GM19043 (cell line): Measurements from ENCODE around the gene TUBGCP2.

Experiments
- ATAC-seq: cut with Tn5 transposase; IDR thresholded peaks from one replicate; pipeline ENCODE4 v1.9.1; 2021; ENCODE audit warnings: low read depth; ENCODE audit not compliant: unreplicated experiment

The TUBGCP2 gene

GRCh38 chr10:133280391-133281059, 28.1 kb downstream of the TUBGCP2 start:
- ATAC-seq, result no peak

GRCh38 chr10:133279326-133280226, 29.1 kb downstream of the TUBGCP2 start:
- ATAC-seq, result no peak

- peak; percentile 52 for ATAC-seq
These were observed 30.0 kb downstream of the TUBGCP2 start for GRCh38 chr10:133278577-133279265.

GRCh38 chr10:133277993-133278576, 30.6 kb downstream of the TUBGCP2 start:
- no peak for ATAC-seq

GRCh38 chr10:133277277-133277992, 31.2 kb downstream of the TUBGCP2 start:
- no peak for ATAC-seq

GRCh38 chr10:133276435-133277201, 32.1 kb downstream of the TUBGCP2 start, which contains the start of gene ADAM8:
TSS of gene ADAM8 (minus strand) at chr10:133276868. CDS start at chr10:133276817, 51 bp downstream.
- peak; percentile 43 for ATAC-seq

GRCh38 chr10:133276100-133276434, 32.6 kb downstream of the TUBGCP2 start:
- ATAC-seq, result no peak

- ATAC-seq, result no peak
These were observed 33.0 kb downstream of the TUBGCP2 start for GRCh38 chr10:133275684-133276092.

GRCh38 chr10:133274751-133275683, 33.7 kb downstream of the TUBGCP2 start:
- peak; percentile 48 for ATAC-seq

GRCh38 chr10:133273534-133274143, 35.0 kb downstream of the TUBGCP2 start:
- no peak for ATAC-seq

- ATAC-seq, result no peak
These were observed 35.7 kb downstream of the TUBGCP2 start for GRCh38 chr10:133272964-133273420.

GRCh38 chr10:133272301-133272963, 36.2 kb downstream of the TUBGCP2 start:
- no peak for ATAC-seq

- no peak for ATAC-seq
These were observed 37.0 kb downstream of the TUBGCP2 start for GRCh38 chr10:133271521-133272300.

- ATAC-seq, result no peak
These were observed 37.8 kb downstream of the TUBGCP2 start for GRCh38 chr10:133270773-133271297.

- ATAC-seq, result no peak
These were observed 38.5 kb downstream of the TUBGCP2 start for GRCh38 chr10:133270204-133270603.

GRCh38 chr10:133269367-133269766, 39.3 kb downstream of the TUBGCP2 start:
- ATAC-seq, result no peak
